Endothelial cell of umbilical vein (primary cell): Measurements from ENCODE around the gene LRP1B. TPM values are rescaled to one million over a fixed set of nuclear protein-coding genes. Genes with fewer than 3 reads are reported as not detected.

Source experiments
- BruUV-seq: library from RNA; stranded (reverse); fragments of 400-500 nt; replicated peaks from 2 replicates; lab custom pipeline; 2021; lab: Mats Ljungman, UMichigan
- CTCF ChIA-PET: fragments of 300-600, 350-600 bp; sonication (Branson Sonifier 250); formaldehyde crosslinking; loops from one replicate; lab custom pipeline; 2021; ENCODE audit warnings: antibody characterized with exemption, inconsistent platforms; lab: Charles Lee
- POLR2A ChIA-PET: fragments of 300-600, 350-600 bp; sonication (Branson Sonifier 250); formaldehyde crosslinking; loops from one replicate; lab custom pipeline; 2021; ENCODE audit warnings: antibody characterized with exemption, inconsistent platforms; lab: Charles Lee
- DNase-seq: peaks from one replicate; pipeline ENCODE4 v3.0.0-alpha.2; 2011; ENCODE audit warnings: low read depth, low spot score
- FAIRE-seq: peaks from 2 replicates; lab custom pipeline; 2011; peaks lifted over from hg19 to GRCh38; lab: Jason Lieb, UNC
- H2AFZ ChIP-seq: 2 replicates; pipeline ENCODE4 v1.6.0; 2012; ENCODE audit warnings: low read depth, low read length, control low read depth, inconsistent platforms
- H3K27ac ChIP-seq: 2 replicates; pipeline ENCODE4 v1.5.1; 2011; ENCODE audit warnings: low read depth, mild to moderate bottlenecking, control low read depth, low read length, moderate library complexity; ENCODE audit not compliant: insufficient read depth
- H3K27me3 ChIP-seq, 2 experiments: 2 replicates each; pipeline versions ENCODE4 v1.6.0 to v1.6.1; 2011; ENCODE audit warnings: low read length in 2 of 2, mixed read lengths in 1 of 2; ENCODE audit not compliant: control insufficient read depth in 2 of 2, insufficient read depth in 2 of 2
- H3K36me3 ChIP-seq, 2 experiments: 2 replicates in 1 of 2; 3 replicates in 1 of 2; pipeline ENCODE4 v1.5.1; 2011; ENCODE audit warnings: low read length in 2 of 2, mild to moderate bottlenecking in 1 of 2, moderate library complexity in 1 of 2; ENCODE audit not compliant: control insufficient read depth in 2 of 2, insufficient read depth in 2 of 2; ENCODE audit errors: extremely low read depth in 1 of 2
- H3K4me1 ChIP-seq: 3 replicates; pipeline ENCODE4 v1.5.1; 2011; ENCODE audit warnings: mild to moderate bottlenecking, low read length; ENCODE audit not compliant: control insufficient read depth, insufficient read depth; ENCODE audit errors: extremely low read depth
- H3K4me2 ChIP-seq: 2 replicates; pipeline ENCODE4 v1.6.1; 2011; ENCODE audit warnings: low read length, control low read depth, mixed read lengths; ENCODE audit not compliant: insufficient read depth
- H3K4me3 ChIP-seq, 3 experiments: fragments of 200-600 bp in 1 of 3; sonication (generic), shearing (Covaris generic) in 1 of 3; replicated peaks in 1 of 3; 2 replicates each; pipeline ENCODE4 v1.5.1; 2011 to 2016; ENCODE audit warnings: control low read depth in 3 of 3, low read length in 3 of 3, mild to moderate bottlenecking in 2 of 3, inconsistent platforms in 1 of 3, low read depth in 1 of 3, moderate library complexity in 1 of 3; ENCODE audit not compliant: insufficient read depth in 1 of 3
- H3K79me2 ChIP-seq: 2 replicates; pipeline ENCODE4 v1.6.0; 2012; ENCODE audit warnings: low read length, inconsistent platforms; ENCODE audit not compliant: control insufficient read depth, insufficient read depth
- H3K9ac ChIP-seq: replicated peaks from 2 replicates; pipeline ENCODE3; 2011; ENCODE audit warnings: low read length, control low read depth; ENCODE audit not compliant: insufficient read depth; ENCODE audit errors: extremely low read depth
- H3K9me1 ChIP-seq: replicated peaks from 3 replicates; pipeline ENCODE4 v1.6.0; 2011; ENCODE audit warnings: mild to moderate bottlenecking, low read length; ENCODE audit not compliant: control insufficient read depth, insufficient read depth; ENCODE audit errors: extremely low read depth
- H3K9me3 ChIP-seq: replicated peaks from 2 replicates; pipeline ENCODE4 v1.5.1; 2012; ENCODE audit warnings: low read length, inconsistent platforms; ENCODE audit not compliant: control insufficient read depth, insufficient read depth
- H4K20me1 ChIP-seq: replicated peaks from 2 replicates; pipeline ENCODE3; 2011; ENCODE audit warnings: mild to moderate bottlenecking, low read length; ENCODE audit not compliant: control insufficient read depth, insufficient read depth; ENCODE audit errors: extremely low read depth
- EZH2 ChIP-seq: IDR thresholded peaks from 2 replicates; pipeline ENCODE4 v1.6.1; 2012; ENCODE audit warnings: borderline replicate concordance, low read depth, mild to moderate bottlenecking, moderate library complexity, low read length, inconsistent platforms; ENCODE audit not compliant: severe bottlenecking
- FOS ChIP-seq: IDR thresholded peaks from 2 replicates; pipeline ENCODE4 v1.6.1; 2011; ENCODE audit warnings: mild to moderate bottlenecking, low read length, moderate library complexity, borderline replicate concordance; ENCODE audit not compliant: insufficient read depth
- dilution Hi-C: fragments of 300-500 bp; cut with MboI; formaldehyde crosslinking; loops from one replicate; pipeline ENCODE4 v1.15.0; 2019; ENCODE audit warnings: low sequenced_read_pairs; ENCODE audit not compliant: extremely low pct_ligation_motif_present
- intact Hi-C: fragments of 100-400 bp; cut with micrococcal nuclease; formaldehyde crosslinking; loops from one replicate; pipeline ENCODE4 v1.10.0; 2022
- polyA plus RNA-seq, 4 experiments: library from polyadenylated mRNA; depleted of rRNA in 3 of 4; stranded (reverse) in 3 of 4; unstranded in 1 of 4; fragments of >200 nt; gene quantifications; 2 replicates each; pipeline versions ENCODE4 v1.2.1 to v1.2.3, GENCODE V29; 2011 to 2012; ENCODE audit warnings: missing spikeins in 1 of 4
- total RNA-seq: library from RNA; stranded (reverse); gene quantifications from 2 replicates; pipeline ENCODE4 v1.2.3, GENCODE V29; 2021
- TF ChIP-seq, protein P1 (sequence below): IDR thresholded peaks from 2 replicates; pipeline ENCODE4 v1.6.1; 2011; ENCODE audit not compliant: insufficient read depth, insufficient read length

LRP1B gene
- total and polyA plus RNA-seq, 2 donors (not counting 3 experiments of a cell fraction or from before 2014, with no cell fraction given), result 0.03 to 0.07 TPM

DNA sequence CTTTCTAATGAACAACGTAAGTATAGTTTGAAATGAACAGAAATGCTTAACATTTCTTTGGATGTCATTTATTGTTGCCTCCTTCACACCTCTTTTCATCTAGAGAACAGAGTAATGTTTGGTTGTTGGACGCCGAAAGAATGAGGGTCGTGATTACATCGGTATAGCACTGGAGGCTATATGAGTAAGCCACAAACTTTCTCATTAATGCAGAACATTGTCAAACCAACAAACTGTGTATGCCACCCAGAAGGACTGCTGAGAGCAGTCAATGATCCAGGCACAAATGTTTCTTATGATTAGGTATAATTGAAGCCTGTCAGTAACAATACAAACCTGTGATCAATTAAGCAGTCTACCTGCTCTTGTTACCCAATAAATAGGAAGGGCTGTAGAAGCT, 1855.9 kb downstream of the LRP1B start:
- Histone ChIP-seq H3K9me1 (no peaks in the 10 kb centered on the region), H4K20me1 (no peaks in the 10 kb centered on the region), H3K9me3 (no peaks in the 10 kb centered on the region), H3K27ac (no peak overlapping the region), H3K36me3 (no peaks in the 10 kb centered on the region), H3K27me3 (no peaks in the 10 kb centered on the region), H3K9ac (no peak overlapping the region), H3K79me2 (no peaks in the 10 kb centered on the region), H3K4me3 (no peak overlapping the region), H2AFZ (no peak overlapping the region), H3K4me2 (no peak overlapping the region), H3K4me1 (peaks cover 4% of the 10 kb centered on the region)
- DNase-seq (no peak), FAIRE-seq (no peak)
- POLR2A ChIA-PET, result no interaction called here
- no peak for TF ChIP-seq EZH2
- CTCF ChIA-PET, result interaction anchor here (1.0 kb wide), 1 partner anchor 19 kb away, joined by 3 read pairs; no protein-coding TSS in a partner anchor
- dilution Hi-C loops (no loop called here), intact Hi-C loops (no loop called here)
- no TSS peak for BruUV-seq

DNA sequence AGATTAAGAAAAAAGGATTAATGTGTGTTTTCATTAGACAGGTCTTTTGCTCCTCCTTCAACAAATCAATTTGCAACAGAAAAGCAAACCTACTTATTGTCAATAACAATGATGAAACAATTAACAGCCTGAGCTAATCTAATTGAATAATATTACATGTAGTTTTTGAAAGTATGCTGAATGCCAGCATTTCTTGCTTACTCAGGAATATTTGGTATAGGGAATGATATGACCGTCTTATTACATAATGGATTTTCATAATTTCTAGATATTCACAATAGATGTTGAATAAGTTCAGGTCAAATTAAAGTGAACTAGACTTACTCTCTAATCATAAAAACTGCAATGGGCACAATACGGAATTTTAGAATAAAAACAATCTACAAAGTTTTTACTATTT, 1856.9 kb downstream of the LRP1B start:
- H3K9ac ChIP-seq, result no peak overlapping the region
- H3K9me3 ChIP-seq, result no peaks in the 10 kb centered on the region
- peaks cover 6% of the 10 kb centered on the region for H3K4me1 ChIP-seq
- BruUV-seq, result no TSS peak
- CTCF ChIA-PET, result interaction anchor here (1.0 kb wide), 1 partner anchor 20 kb away, joined by 3 read pairs; no protein-coding TSS in a partner anchor
- POLR2A ChIA-PET, result no interaction called here
- no peak for FAIRE-seq
- no peak overlapping the region for H3K27ac ChIP-seq
- H4K20me1 ChIP-seq, result no peaks in the 10 kb centered on the region
- no peaks in the 10 kb centered on the region for H3K27me3 ChIP-seq
- TF ChIP-seq, protein P1, sequence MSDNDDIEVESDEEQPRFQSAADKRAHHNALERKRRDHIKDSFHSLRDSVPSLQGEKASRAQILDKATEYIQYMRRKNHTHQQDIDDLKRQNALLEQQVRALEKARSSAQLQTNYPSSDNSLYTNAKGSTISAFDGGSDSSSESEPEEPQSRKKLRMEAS, result no peak
- TF ChIP-seq FOS, result no peak
- H3K79me2 ChIP-seq, result no peaks in the 10 kb centered on the region
- no peak overlapping the region for H3K4me2 ChIP-seq
- dilution Hi-C loops (no loop called here), intact Hi-C loops (no loop called here)
- no peak overlapping the region for H2AFZ ChIP-seq
- no peak overlapping the region for H3K4me3 ChIP-seq
- DNase-seq, result no peak
- no peaks in the 10 kb centered on the region for H3K9me1 ChIP-seq
- no peaks in the 10 kb centered on the region for H3K36me3 ChIP-seq
